Mononuclear cell (primary cell): Measurements from ENCODE around the gene PSMB9. TPM values are rescaled to one million over a fixed set of nuclear protein-coding genes. Genes with fewer than 3 reads are reported as not detected.

Experiments used
- H3K27me3 ChIP-seq: 2 replicates; pipeline ENCODE4 v1.6.0; 2011; ENCODE audit warnings: low read length, control low read depth; ENCODE audit not compliant: insufficient read depth
- H3K4me1 ChIP-seq: 2 replicates; pipeline ENCODE4 v1.5.1; 2011; ENCODE audit warnings: mild to moderate bottlenecking, low read length, control low read depth; ENCODE audit not compliant: insufficient read depth
- H3K4me3 ChIP-seq: 2 replicates; pipeline ENCODE4 v1.5.1; 2011; ENCODE audit warnings: mild to moderate bottlenecking, low read length, moderate library complexity
- H3K9me3 ChIP-seq: 2 replicates; pipeline ENCODE4 v1.5.1; 2011; ENCODE audit warnings: low read depth, mild to moderate bottlenecking, control low read depth, low read length
- total RNA-seq: library from RNA; depleted of rRNA; stranded (reverse); fragments of >200 nt; gene quantifications from one replicate; pipeline ENCODE4 v1.2.3, GENCODE V29; 2012

Gene PSMB9
- total RNA-seq, 1 donor, result 18.7 TPM

GRCh38 chr6:32890831-32891230, 36.8 kb downstream of the PSMB9 start:
- H3K27me3 ChIP-seq, result no peaks in the 10 kb centered on the region
- H3K4me3 ChIP-seq, result no peak overlapping the region
- H3K9me3 ChIP-seq, result no peaks in the 10 kb centered on the region
- peaks cover 16% of the 10 kb centered on the region for H3K4me1 ChIP-seq

GRCh38 chr6:32894085-32895005, 40.4 kb downstream of the PSMB9 start:
- H3K9me3 ChIP-seq, result no peaks in the 10 kb centered on the region
- H3K4me1 ChIP-seq, result peaks cover 37% of the 10 kb centered on the region
- peak overlapping the region; percentile 95 for H3K4me3 ChIP-seq

DNA sequence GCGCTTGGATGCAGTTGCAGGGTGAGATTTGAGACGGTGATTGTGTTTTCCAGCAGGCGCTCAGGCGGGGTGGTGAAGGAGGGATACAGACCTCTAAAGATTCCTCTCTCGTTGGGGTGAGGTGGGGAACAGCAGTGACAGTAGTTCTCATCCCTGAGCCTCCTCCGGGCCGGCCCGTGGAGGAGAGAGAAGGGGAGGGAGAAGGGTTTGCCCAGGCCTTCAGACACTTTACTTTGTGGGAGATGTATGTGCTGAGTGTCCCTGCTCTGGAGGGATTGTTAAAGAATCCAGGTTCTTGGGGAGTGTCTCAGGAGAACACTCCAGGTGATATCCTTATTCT, 41.0 kb downstream of the PSMB9 start:
- Histone ChIP-seq H3K27me3 (no peaks in the 10 kb centered on the region), H3K4me3 (peak overlapping the region; percentile 95), H3K4me1 (peaks cover 37% of the 10 kb centered on the region), H3K9me3 (no peaks in the 10 kb centered on the region)

More at GRCh38 chr6:32894085-32895005, 40.4 kb downstream of the PSMB9 start:
- H3K27me3 ChIP-seq, result no peaks in the 10 kb centered on the region

DNA sequence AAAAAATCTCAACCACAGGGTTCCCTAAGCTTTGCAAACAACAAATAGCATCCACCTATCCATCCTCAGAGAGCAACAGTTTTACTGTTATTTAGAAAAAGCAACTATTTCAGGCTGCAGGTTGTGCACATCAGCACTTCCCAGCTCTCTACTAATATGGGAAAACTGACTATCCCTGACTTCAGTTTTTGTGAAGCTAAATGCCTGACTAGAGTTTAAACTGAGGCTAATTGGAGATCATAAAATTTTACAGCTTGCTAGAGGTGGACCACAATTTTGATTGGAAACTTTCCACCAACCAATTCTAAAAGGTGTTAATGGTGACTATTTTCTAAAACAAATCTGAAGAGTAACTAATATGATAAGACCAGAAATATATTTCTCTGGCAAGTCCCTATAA, 50.0 kb downstream of the PSMB9 start:
- no peak overlapping the region for H3K4me3 ChIP-seq
- H3K4me1 ChIP-seq, result no peaks in the 10 kb centered on the region
- no peaks in the 10 kb centered on the region for H3K9me3 ChIP-seq
- H3K27me3 ChIP-seq, result no peaks in the 10 kb centered on the region

DNA sequence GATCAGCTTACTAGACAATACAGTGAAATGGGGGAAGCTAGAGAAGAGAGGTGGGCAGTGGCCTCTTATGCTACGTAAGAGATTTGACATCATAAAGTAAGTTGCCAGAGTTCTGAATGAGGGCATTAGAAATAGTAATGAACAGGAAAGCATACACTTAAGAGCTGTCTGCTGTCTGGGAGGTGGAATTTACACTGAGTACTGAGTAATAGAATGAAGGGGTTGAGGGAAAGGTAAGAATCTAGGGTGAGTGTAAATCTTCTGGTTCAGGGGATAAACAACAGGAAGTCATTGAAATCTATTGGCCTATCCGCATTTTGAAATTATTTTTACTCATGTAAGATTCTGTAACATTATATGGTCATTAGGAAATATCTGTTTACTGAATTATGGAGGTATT, 51.1 kb downstream of the PSMB9 start:
- H3K4me3 ChIP-seq, result no peak overlapping the region
- H3K4me1 ChIP-seq, result no peaks in the 10 kb centered on the region
- no peaks in the 10 kb centered on the region for H3K27me3 ChIP-seq
- H3K9me3 ChIP-seq, result no peaks in the 10 kb centered on the region

DNA sequence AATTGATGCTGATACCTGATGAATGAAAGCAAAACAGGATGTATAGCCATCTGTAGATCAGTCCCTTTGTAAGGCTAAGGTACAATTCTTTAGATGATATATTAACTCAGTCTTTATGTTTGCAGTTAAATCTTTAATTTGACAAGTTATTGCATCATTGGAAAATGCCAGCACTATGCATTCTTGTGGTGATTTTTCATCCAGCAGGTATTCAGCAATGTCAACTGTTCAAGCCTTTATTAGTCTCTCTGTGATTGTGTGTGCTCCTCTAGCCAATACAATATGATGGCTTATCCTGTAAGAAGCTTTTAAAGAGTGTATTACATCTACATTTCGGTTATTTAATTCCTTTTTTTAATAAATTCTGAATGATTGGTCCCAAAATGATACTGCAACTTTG, 52.5 kb downstream of the PSMB9 start:
- Histone ChIP-seq H3K4me3 (no peak overlapping the region), H3K4me1 (no peaks in the 10 kb centered on the region), H3K9me3 (no peaks in the 10 kb centered on the region), H3K27me3 (no peaks in the 10 kb centered on the region)

DNA sequence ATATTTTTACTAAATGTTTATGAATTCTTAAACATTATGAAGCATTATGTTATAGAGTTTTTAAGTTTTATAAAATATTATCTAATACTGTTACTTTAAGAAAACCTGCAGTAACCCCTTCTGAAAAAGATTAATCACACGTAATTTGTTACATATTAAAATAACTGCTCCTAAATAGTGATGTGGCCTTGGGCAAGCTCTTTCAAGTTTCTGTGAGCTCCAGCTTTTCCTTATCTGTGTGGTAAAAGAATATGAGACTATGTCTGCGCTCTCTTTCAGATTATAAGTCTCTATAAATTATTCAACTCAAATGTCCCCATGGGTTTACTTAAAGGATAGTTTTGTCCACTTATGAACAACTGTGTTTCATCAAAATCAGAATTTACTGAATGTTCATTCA, 54.9 kb downstream of the PSMB9 start:
- no peaks in the 10 kb centered on the region for H3K4me1 ChIP-seq
- no peak overlapping the region for H3K4me3 ChIP-seq
- H3K9me3 ChIP-seq, result no peaks in the 10 kb centered on the region
- no peaks in the 10 kb centered on the region for H3K27me3 ChIP-seq

Other genes with a start within 250 kb of the PSMB9 start
- gene HLA-DQA1, start 216.8 kb upstream of the PSMB9 start, total RNA-seq, result 12.5 TPM
- gene HLA-DQB1, start 187.5 kb upstream of the PSMB9 start, total RNA-seq, result 1.4 TPM
- 4.7 TPM for gene HLA-DQA2, start 112.8 kb upstream of the PSMB9 start, total RNA-seq
- gene HLA-DQB2, start 90.7 kb upstream of the PSMB9 start, total RNA-seq, result 1.0 TPM
- 6.6 TPM for gene HLA-DOB, start 37.2 kb upstream of the PSMB9 start, total RNA-seq
- gene TAP2, start 15.5 kb upstream of the PSMB9 start, total RNA-seq, result 45.0 TPM
- gene PSMB8, start 10.1 kb upstream of the PSMB9 start, total RNA-seq, result 81.4 TPM
- 67.2 TPM for gene TAP1, start 488 bp upstream of the PSMB9 start, total RNA-seq
- gene HLA-DMB, start 86.8 kb downstream of the PSMB9 start, total RNA-seq, result 67.8 TPM
- gene HLA-DMA, start 98.9 kb downstream of the PSMB9 start, total RNA-seq, result 89.0 TPM
- gene BRD2, start 114.4 kb downstream of the PSMB9 start, total RNA-seq, result 193 TPM
- gene HLA-DOA, start 155.4 kb downstream of the PSMB9 start, total RNA-seq, result 16.2 TPM
- gene HLA-DPA1, start 219.5 kb downstream of the PSMB9 start, total RNA-seq, result 271 TPM
- gene HLA-DPB1, start 221.8 kb downstream of the PSMB9 start, total RNA-seq, result 166 TPM